Astrocyte (in vitro differentiated cells and primary cell): ENCODE data around the gene P2RY6. TPM values are rescaled to one million over a fixed set of nuclear protein-coding genes. Genes with fewer than 3 reads are reported as not detected.
A peak's percentile ranks its signal among the peaks of the same experiment; 100 is the strongest.

Experiments used
- DNase-seq: peaks from one replicate; pipeline ENCODE4 v3.0.0-alpha.2; 2010; ENCODE audit warnings: low read depth
- FAIRE-seq: peaks from 2 replicates; lab custom pipeline; 2011; peaks lifted over from hg19 to GRCh38; lab: Jason Lieb, UNC
- H2AFZ ChIP-seq: 2 replicates; pipeline ENCODE4 v1.6.0; 2012; ENCODE audit warnings: low read depth, low read length, inconsistent platforms
- H3K27ac ChIP-seq: 2 replicates; pipeline ENCODE4 v1.5.1; 2011; ENCODE audit warnings: low read depth, low read length, inconsistent platforms
- H3K27me3 ChIP-seq: 2 replicates; pipeline ENCODE4 v1.6.0; 2011; ENCODE audit warnings: low read length, inconsistent platforms; ENCODE audit not compliant: insufficient read depth
- H3K36me3 ChIP-seq: 2 replicates; pipeline ENCODE4 v1.5.1; 2011; ENCODE audit warnings: low read length, inconsistent platforms; ENCODE audit not compliant: insufficient read depth
- H3K4me1 ChIP-seq: 2 replicates; pipeline ENCODE4 v1.5.1; 2011; ENCODE audit warnings: low read length, inconsistent platforms; ENCODE audit not compliant: insufficient read depth
- H3K4me2 ChIP-seq: 2 replicates; pipeline ENCODE4 v1.6.0; 2012; ENCODE audit warnings: low read length, inconsistent platforms
- H3K4me3 ChIP-seq: 2 replicates; pipeline ENCODE4 v1.5.1; 2011; ENCODE audit warnings: low read depth, mild to moderate bottlenecking, low read length, inconsistent platforms; ENCODE audit not compliant: insufficient read depth
- H3K79me2 ChIP-seq: 2 replicates; pipeline ENCODE4 v1.6.0; 2012; ENCODE audit warnings: mild to moderate bottlenecking, low read length, inconsistent platforms; ENCODE audit not compliant: insufficient read depth
- H3K9ac ChIP-seq: 2 replicates; pipeline ENCODE4 v1.6.0; 2012; ENCODE audit warnings: mild to moderate bottlenecking, low read length, inconsistent platforms
- H3K9me3 ChIP-seq: 2 replicates; pipeline ENCODE4 v1.5.1; 2012; ENCODE audit warnings: low read depth, mild to moderate bottlenecking, low read length, inconsistent platforms; ENCODE audit not compliant: insufficient read depth
- H4K20me1 ChIP-seq: 2 replicates; pipeline ENCODE4 v1.6.0; 2012; ENCODE audit warnings: low read length, inconsistent platforms; ENCODE audit not compliant: insufficient read depth
- H3K27ac Mint-ChIP-seq: one replicate; pipeline ENCODE4 v1.8.0; 2021; ENCODE audit warnings: mild to moderate bottlenecking, mixed read lengths; ENCODE audit not compliant: unreplicated experiment
- H3K27me3 Mint-ChIP-seq: one replicate; pipeline ENCODE4 v1.8.0; 2021; ENCODE audit warnings: low read depth, mixed read lengths; ENCODE audit not compliant: unreplicated experiment
- H3K36me3 Mint-ChIP-seq: one replicate; pipeline ENCODE4 v1.8.0; 2021; ENCODE audit warnings: low read depth, mixed read lengths; ENCODE audit not compliant: unreplicated experiment
- H3K4me1 Mint-ChIP-seq: one replicate; pipeline ENCODE4 v1.8.0; 2021; ENCODE audit warnings: low read depth, mixed read lengths; ENCODE audit not compliant: unreplicated experiment
- H3K4me3 Mint-ChIP-seq: one replicate; pipeline ENCODE4 v1.8.0; 2021; ENCODE audit warnings: mild to moderate bottlenecking, moderate library complexity, mixed read lengths; ENCODE audit not compliant: unreplicated experiment
- H3K9me3 Mint-ChIP-seq: one replicate; pipeline ENCODE4 v1.8.0; 2021; ENCODE audit warnings: mild to moderate bottlenecking, mixed read lengths; ENCODE audit not compliant: unreplicated experiment
- EZH2 ChIP-seq: IDR thresholded peaks from 2 replicates; pipeline ENCODE4 v1.6.1; 2012; ENCODE audit warnings: mild to moderate bottlenecking, low read length, inconsistent platforms; ENCODE audit not compliant: insufficient read depth
- total RNA-seq: library from RNA; stranded (reverse); gene quantifications from 2 replicates; pipeline ENCODE4 v1.2.1, GENCODE V29; 2021
- TF ChIP-seq, protein P1 (sequence below): IDR thresholded peaks from 2 replicates; pipeline ENCODE4 v1.5.1; 2011; ENCODE audit warnings: low read depth, mild to moderate bottlenecking, inconsistent platforms, low read length, moderate library complexity; ENCODE audit not compliant: insufficient read depth

Gene P2RY6
- total RNA-seq, 1 donor from 2014 or later = 0.75 TPM

DNA sequence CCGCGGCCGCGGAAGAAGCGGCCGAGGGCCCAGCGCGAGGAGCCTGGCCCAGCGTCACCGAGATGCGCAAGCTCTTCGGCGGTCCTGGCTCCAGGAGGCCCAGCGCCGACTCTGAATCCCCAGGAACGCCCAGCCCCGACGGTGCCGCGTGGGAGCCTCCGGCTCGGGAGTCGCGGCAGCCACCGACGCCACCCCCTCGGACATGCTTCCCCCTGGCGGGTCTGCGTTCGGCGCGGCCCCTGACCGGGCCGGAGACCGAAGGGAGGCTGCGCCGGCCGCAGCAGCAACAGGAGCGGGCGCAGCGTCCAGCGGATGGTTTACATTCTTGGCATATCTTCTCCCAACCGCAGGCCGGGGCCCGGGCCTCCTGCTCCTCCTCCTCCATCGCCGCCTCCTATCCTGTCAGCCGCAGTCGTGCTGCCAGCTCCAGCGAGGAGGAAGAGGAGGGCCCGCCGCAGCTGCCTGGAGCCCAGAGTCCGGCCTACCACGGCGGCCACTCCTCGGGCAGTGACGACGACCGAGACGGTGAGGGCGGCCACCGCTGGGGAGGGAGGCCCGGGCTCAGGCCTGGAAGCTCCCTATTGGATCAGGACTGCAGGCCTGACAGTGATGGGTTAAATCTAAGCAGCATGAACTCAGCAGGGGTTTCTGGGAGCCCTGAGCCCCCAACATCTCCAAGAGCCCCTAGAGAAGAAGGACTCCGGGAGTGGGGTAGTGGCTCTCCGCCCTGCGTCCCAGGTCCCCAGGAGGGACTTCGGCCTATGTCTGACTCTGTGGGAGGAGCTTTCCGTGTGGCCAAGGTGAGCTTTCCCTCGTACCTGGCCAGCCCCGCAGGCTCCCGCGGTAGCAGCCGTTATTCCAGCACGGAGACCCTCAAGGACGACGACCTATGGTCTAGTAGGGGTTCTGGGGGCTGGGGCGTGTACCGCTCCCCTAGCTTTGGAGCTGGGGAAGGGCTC lies 37.1 kb downstream of the P2RY6 start:
- Histone ChIP-seq H3K9me3 (no peaks in the 10 kb centered on the region), H3K36me3 (no peaks in the 10 kb centered on the region), H3K4me1 (peaks cover 54% of the 10 kb centered on the region), H4K20me1 (peaks cover 49% of the 10 kb centered on the region), H3K9ac (peak overlapping the region; percentile 93), H3K27me3 (no peaks in the 10 kb centered on the region), H3K27ac (peak overlapping the region; percentile 98), H2AFZ (peak overlapping the region; percentile 51), H3K4me2 (peak overlapping the region; percentile 99), H3K4me3 (peak overlapping the region; percentile 78), H3K79me2 (peaks cover 57% of the 10 kb centered on the region)
- no peak for TF ChIP-seq EZH2
- TF ChIP-seq, protein P1, sequence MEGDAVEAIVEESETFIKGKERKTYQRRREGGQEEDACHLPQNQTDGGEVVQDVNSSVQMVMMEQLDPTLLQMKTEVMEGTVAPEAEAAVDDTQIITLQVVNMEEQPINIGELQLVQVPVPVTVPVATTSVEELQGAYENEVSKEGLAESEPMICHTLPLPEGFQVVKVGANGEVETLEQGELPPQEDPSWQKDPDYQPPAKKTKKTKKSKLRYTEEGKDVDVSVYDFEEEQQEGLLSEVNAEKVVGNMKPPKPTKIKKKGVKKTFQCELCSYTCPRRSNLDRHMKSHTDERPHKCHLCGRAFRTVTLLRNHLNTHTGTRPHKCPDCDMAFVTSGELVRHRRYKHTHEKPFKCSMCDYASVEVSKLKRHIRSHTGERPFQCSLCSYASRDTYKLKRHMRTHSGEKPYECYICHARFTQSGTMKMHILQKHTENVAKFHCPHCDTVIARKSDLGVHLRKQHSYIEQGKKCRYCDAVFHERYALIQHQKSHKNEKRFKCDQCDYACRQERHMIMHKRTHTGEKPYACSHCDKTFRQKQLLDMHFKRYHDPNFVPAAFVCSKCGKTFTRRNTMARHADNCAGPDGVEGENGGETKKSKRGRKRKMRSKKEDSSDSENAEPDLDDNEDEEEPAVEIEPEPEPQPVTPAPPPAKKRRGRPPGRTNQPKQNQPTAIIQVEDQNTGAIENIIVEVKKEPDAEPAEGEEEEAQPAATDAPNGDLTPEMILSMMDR = no peak
- H3K27me3 Mint-ChIP-seq = peaks cover 2% of the 10 kb centered on the region
- H3K4me1 Mint-ChIP-seq = peaks cover 25% of the 10 kb centered on the region
- no peaks in the 10 kb centered on the region for H3K9me3 Mint-ChIP-seq
- peak overlapping the region; percentile 81 for H3K4me3 Mint-ChIP-seq
- FAIRE-seq = no peak
- peaks cover 7% of the 10 kb centered on the region for H3K36me3 Mint-ChIP-seq
- peak; percentile 95 for DNase-seq
- H3K27ac Mint-ChIP-seq = peak overlapping the region; percentile 47

DNA sequence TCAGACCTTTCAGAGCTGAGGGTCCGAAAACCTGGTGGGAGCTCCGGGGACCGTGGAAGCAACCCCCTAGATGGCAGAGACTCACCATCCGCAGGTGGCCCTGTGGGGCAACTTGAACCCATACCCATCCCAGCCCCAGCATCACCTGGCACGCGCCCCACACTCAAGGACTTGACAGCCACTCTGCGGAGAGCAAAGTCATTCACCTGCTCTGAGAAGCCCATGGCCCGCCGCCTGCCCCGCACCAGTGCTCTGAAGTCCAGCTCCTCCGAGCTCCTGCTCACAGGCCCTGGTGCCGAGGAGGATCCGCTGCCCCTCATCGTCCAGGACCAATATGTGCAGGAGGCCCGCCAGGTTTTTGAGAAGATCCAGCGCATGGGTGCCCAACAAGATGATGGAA lies 37.9 kb downstream of the P2RY6 start:
- Histone ChIP-seq H4K20me1 (peaks cover 57% of the 10 kb centered on the region), H3K9me3 (no peaks in the 10 kb centered on the region), H3K4me3 (peak overlapping the region; percentile 78), H3K79me2 (peaks cover 66% of the 10 kb centered on the region), H2AFZ (no peak overlapping the region), H3K27ac (no peak overlapping the region), H3K36me3 (no peaks in the 10 kb centered on the region), H3K9ac (peak overlapping the region; percentile 93), H3K27me3 (no peaks in the 10 kb centered on the region), H3K4me1 (peaks cover 62% of the 10 kb centered on the region), H3K4me2 (peak overlapping the region; percentile 99)
- Mint-ChIP-seq H3K27me3 (no peaks in the 10 kb centered on the region), H3K4me1 (peaks cover 33% of the 10 kb centered on the region), H3K36me3 (peaks cover 11% of the 10 kb centered on the region), H3K9me3 (no peaks in the 10 kb centered on the region), H3K27ac (peak overlapping the region; percentile 58), H3K4me3 (peak overlapping the region; percentile 81)
- TF ChIP-seq, protein P1 = no peak
- TF ChIP-seq EZH2 = no peak
- FAIRE-seq (no peak), DNase-seq (no peak)
